Keratinocyte (primary cell): Measurements from ENCODE around the gene MED12L. TPM values are rescaled to one million over a fixed set of nuclear protein-coding genes. Genes with fewer than 3 reads are reported as not detected.
A peak's percentile ranks its signal among the peaks of the same experiment; 100 is the strongest.
"Not testable (repeated sequence)": the region's sequence is repeated elsewhere in the genome, so short reads cannot be mapped to it uniquely, and the experiment has no call there.

Experiments
- DNase-seq: peaks from one replicate; pipeline ENCODE4 v3.0.0-alpha.2; 2011; ENCODE audit warnings: low read depth, missing footprints, low spot score
- FAIRE-seq: peaks from 2 replicates; lab custom pipeline; 2011; peaks lifted over from hg19 to GRCh38; lab: Jason Lieb, UNC
- H2AFZ ChIP-seq: 2 replicates; pipeline ENCODE4 v1.6.0; 2012; ENCODE audit warnings: low read length, control low read depth, inconsistent platforms; ENCODE audit not compliant: control insufficient read depth
- H3K27ac ChIP-seq: 2 replicates; pipeline ENCODE4 v1.5.1; 2011; ENCODE audit warnings: low read length; ENCODE audit not compliant: control insufficient read depth, insufficient read depth
- H3K27me3 ChIP-seq: 3 replicates; pipeline ENCODE4 v1.6.0; 2011; ENCODE audit warnings: low read length; ENCODE audit not compliant: control insufficient read depth, insufficient read depth; ENCODE audit errors: extremely low read depth
- H3K36me3 ChIP-seq, 2 experiments: 2 replicates in 1 of 2; 3 replicates in 1 of 2; pipeline ENCODE4 v1.5.1; 2011; ENCODE audit warnings: low read length in 2 of 2, mild to moderate bottlenecking in 1 of 2; ENCODE audit not compliant: control insufficient read depth in 2 of 2, insufficient read depth in 2 of 2; ENCODE audit errors: extremely low read depth in 1 of 2
- H3K4me1 ChIP-seq: 3 replicates; pipeline ENCODE4 v1.5.1; 2011; ENCODE audit warnings: low read length; ENCODE audit not compliant: control insufficient read depth, insufficient read depth; ENCODE audit errors: extremely low read depth
- H3K4me2 ChIP-seq: 3 replicates; pipeline ENCODE4 v1.6.0; 2011; ENCODE audit warnings: low read depth, low read length; ENCODE audit not compliant: control insufficient read depth, insufficient read depth; ENCODE audit errors: extremely low read depth
- H3K4me3 ChIP-seq, 3 experiments: fragments of 200-600 bp in 1 of 3; sonication (generic) in 1 of 3; 2 replicates in 2 of 3; 3 replicates in 1 of 3; pipeline ENCODE4 v1.5.1; 2011 to 2016; ENCODE audit warnings: low read length in 3 of 3, mild to moderate bottlenecking in 3 of 3, control low read depth in 2 of 3, inconsistent platforms in 1 of 3, low read depth in 1 of 3, mixed read lengths in 1 of 3, mixed run types in 1 of 3, moderate library complexity in 1 of 3; ENCODE audit not compliant: control insufficient read depth in 2 of 3, insufficient read depth in 2 of 3; ENCODE audit errors: extremely low read depth in 1 of 3
- H3K79me2 ChIP-seq: 2 replicates; pipeline ENCODE4 v1.6.0; 2012; ENCODE audit warnings: low read length; ENCODE audit not compliant: control insufficient read depth, insufficient read depth
- H3K9ac ChIP-seq: 3 replicates; pipeline ENCODE4 v1.6.0; 2011; ENCODE audit warnings: low read length; ENCODE audit not compliant: control insufficient read depth, insufficient read depth; ENCODE audit errors: extremely low read depth
- H3K9me1 ChIP-seq: 3 replicates; pipeline ENCODE4 v1.6.0; 2011; ENCODE audit warnings: low read length; ENCODE audit not compliant: control insufficient read depth, insufficient read depth; ENCODE audit errors: extremely low read depth
- H3K9me3 ChIP-seq: 2 replicates; pipeline ENCODE4 v1.5.1; 2012; ENCODE audit warnings: low read depth, low read length; ENCODE audit not compliant: control insufficient read depth
- H4K20me1 ChIP-seq: 3 replicates; pipeline ENCODE4 v1.6.0; 2011; ENCODE audit warnings: low read length; ENCODE audit not compliant: control insufficient read depth, insufficient read depth; ENCODE audit errors: extremely low read depth
- EZH2 ChIP-seq: IDR thresholded peaks from one replicate; pipeline ENCODE4 v1.6.1; 2012; ENCODE audit warnings: inconsistent platforms, mild to moderate bottlenecking, low read length, moderate library complexity
- dilution Hi-C: fragments of 300-500 bp; cut with MboI; formaldehyde crosslinking; loops from one replicate; pipeline ENCODE4 v1.7.0; 2020; ENCODE audit warnings: low sequenced_read_pairs; ENCODE audit not compliant: extremely low pct_ligation_motif_present
- polyA plus RNA-seq, 5 experiments: library from polyadenylated mRNA; depleted of rRNA in 3 of 5; stranded (reverse) in 3 of 5; stranded (forward) in 1 of 5; unstranded in 1 of 5; fragments of >200 nt; gene quantifications; 1 replicate in 1 of 5; 2 replicates in 3 of 5; 3 replicates in 1 of 5; pipeline versions ENCODE4 v1.2.1 to v1.2.3, GENCODE V29; 2011 to 2012; ENCODE audit warnings: missing spikeins in 2 of 5, low read depth in 1 of 5, low replicate concordance in 1 of 5
- TF ChIP-seq, protein P1 (sequence below), 3 experiments: IDR thresholded peaks in 1 of 3; conservative IDR thresholded peaks in 1 of 3; optimal IDR thresholded peaks in 1 of 3; 2 replicates in 2 of 3; 3 replicates in 1 of 3; pipeline versions ENCODE3 to v1.5.1; 2011; ENCODE audit warnings: low read length in 3 of 3, mild to moderate bottlenecking in 3 of 3, moderate library complexity in 2 of 3, control low read depth in 1 of 3, inconsistent platforms in 1 of 3; ENCODE audit not compliant: insufficient read depth in 2 of 3; ENCODE audit errors: extremely low read depth in 1 of 3

The MED12L gene
- polyA plus RNA-seq, 1 donor (not counting 4 experiments of a cell fraction or from before 2014, with no cell fraction given): 0.04 TPM

DNA sequence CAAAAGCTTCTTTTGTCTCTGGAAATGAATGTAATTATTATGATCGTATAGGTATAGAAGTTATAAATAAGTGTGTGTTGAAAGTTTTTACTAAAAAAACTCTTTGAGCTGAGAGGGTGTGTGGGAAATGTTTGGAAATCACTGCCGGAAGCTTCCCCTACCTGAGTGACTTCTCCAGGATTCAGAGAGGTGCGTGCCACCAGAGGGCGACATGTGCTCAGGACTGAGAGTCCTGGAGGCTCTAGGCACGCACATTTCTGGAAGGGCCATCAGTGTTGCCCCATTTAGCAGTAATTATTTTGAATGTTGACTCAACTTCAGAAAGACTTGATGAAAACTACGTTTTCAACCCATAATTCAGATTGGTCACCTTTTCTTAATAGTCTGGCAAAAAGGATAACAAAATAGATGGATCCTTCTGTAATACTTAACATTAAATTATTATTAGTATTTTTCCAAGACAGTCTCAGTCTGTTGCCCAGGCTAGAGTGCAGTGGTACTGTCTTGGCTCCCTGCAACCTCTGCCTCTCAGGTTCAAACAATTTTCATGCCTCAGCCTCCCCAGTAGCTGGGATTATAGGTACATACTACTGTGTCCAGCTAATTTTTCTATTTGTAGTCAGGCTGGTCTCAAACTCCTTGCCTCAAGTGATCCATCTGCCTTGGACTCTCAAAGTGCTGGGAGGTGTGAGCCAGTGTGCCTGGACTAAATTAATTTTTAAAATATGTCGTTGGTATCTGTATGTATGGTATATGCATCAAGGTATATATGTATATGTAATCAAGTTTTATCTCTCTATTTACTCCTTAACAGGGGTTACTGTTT is 83.0 kb downstream of the MED12L start:
- no peaks in the 10 kb centered on the region for H3K36me3 ChIP-seq
- no peak overlapping the region for H2AFZ ChIP-seq
- H3K9me3 ChIP-seq: no peaks in the 10 kb centered on the region
- H3K4me2 ChIP-seq: no peak overlapping the region
- no peak overlapping the region for H3K27ac ChIP-seq
- no peaks in the 10 kb centered on the region for H4K20me1 ChIP-seq
- H3K4me1 ChIP-seq: no peaks in the 10 kb centered on the region
- no peaks in the 10 kb centered on the region for H3K79me2 ChIP-seq
- H3K9ac ChIP-seq: no peak overlapping the region
- H3K9me1 ChIP-seq: no peaks in the 10 kb centered on the region
- H3K4me3 ChIP-seq: no peak overlapping the region
- TF ChIP-seq EZH2: no peak
- TF ChIP-seq, protein P1, sequence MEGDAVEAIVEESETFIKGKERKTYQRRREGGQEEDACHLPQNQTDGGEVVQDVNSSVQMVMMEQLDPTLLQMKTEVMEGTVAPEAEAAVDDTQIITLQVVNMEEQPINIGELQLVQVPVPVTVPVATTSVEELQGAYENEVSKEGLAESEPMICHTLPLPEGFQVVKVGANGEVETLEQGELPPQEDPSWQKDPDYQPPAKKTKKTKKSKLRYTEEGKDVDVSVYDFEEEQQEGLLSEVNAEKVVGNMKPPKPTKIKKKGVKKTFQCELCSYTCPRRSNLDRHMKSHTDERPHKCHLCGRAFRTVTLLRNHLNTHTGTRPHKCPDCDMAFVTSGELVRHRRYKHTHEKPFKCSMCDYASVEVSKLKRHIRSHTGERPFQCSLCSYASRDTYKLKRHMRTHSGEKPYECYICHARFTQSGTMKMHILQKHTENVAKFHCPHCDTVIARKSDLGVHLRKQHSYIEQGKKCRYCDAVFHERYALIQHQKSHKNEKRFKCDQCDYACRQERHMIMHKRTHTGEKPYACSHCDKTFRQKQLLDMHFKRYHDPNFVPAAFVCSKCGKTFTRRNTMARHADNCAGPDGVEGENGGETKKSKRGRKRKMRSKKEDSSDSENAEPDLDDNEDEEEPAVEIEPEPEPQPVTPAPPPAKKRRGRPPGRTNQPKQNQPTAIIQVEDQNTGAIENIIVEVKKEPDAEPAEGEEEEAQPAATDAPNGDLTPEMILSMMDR (optimal IDR thresholded peaks at IDR 0.05 in 1 of 3, IDR thresholded peaks at IDR 0.05 in 1 of 3, conservative IDR thresholded peaks at IDR 0.05 in 1 of 3; ENCODE audit: extremely low read depth in 1 of 3, insufficient read depth in 2 of 3, low read length in 3 of 3): peak; percentile 82 to 94 (median 83)
- peak; percentile 49 for FAIRE-seq
- dilution Hi-C loops: no loop called here
- no peaks in the 10 kb centered on the region for H3K27me3 ChIP-seq
- no peak for DNase-seq

DNA sequence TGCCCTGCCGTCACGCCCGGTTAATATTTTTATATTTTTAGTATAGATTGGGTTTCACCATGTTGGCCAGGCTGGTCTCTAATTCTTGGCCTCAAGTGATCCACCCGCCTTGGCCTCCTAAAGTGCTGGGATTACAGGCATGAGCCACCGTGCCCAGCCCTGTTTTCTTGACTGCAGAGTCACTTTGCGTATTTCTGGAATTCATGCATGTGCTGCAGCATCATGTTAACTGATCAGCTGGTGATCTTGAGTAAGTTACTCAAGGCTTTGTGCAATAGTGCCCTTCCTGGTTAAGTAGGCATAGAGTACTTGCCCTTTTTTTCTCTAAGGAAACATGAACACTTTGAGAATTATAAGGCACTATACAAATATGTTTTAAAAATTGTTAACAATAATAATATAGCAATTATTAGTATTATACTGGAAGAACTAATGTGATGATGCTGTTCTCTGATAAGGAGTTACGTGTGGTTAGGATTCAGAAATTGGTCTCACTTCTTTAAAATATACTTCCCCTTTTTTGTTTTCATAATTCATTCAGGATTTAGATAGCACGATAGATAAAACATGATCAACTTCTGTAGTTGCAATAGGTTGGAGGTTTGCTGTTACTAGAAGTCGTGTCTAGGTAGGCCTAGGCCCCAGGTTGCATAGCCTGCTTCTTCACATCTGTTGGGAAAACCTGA is 83.9 kb downstream of the MED12L start:
- H3K27me3 ChIP-seq: no peaks in the 10 kb centered on the region
- no peak overlapping the region for H3K4me3 ChIP-seq
- dilution Hi-C loops: no loop called here
- no peaks in the 10 kb centered on the region for H3K9me3 ChIP-seq
- DNase-seq: no peak
- H3K9me1 ChIP-seq: no peaks in the 10 kb centered on the region
- FAIRE-seq: no peak
- no peak overlapping the region for H3K4me2 ChIP-seq
- H3K9ac ChIP-seq: no peak overlapping the region
- H3K36me3 ChIP-seq: no peaks in the 10 kb centered on the region
- no peaks in the 10 kb centered on the region for H3K4me1 ChIP-seq
- no peaks in the 10 kb centered on the region for H4K20me1 ChIP-seq
- H3K79me2 ChIP-seq: no peaks in the 10 kb centered on the region
- TF ChIP-seq, protein P1 (optimal IDR thresholded peaks at IDR 0.05 in 1 of 3, IDR thresholded peaks at IDR 0.05 in 1 of 3, conservative IDR thresholded peaks at IDR 0.05 in 1 of 3; ENCODE audit: extremely low read depth in 1 of 3, insufficient read depth in 2 of 3, low read length in 3 of 3): no peak
- no peak for TF ChIP-seq EZH2
- no peak overlapping the region for H2AFZ ChIP-seq
- H3K27ac ChIP-seq: no peak overlapping the region

DNA sequence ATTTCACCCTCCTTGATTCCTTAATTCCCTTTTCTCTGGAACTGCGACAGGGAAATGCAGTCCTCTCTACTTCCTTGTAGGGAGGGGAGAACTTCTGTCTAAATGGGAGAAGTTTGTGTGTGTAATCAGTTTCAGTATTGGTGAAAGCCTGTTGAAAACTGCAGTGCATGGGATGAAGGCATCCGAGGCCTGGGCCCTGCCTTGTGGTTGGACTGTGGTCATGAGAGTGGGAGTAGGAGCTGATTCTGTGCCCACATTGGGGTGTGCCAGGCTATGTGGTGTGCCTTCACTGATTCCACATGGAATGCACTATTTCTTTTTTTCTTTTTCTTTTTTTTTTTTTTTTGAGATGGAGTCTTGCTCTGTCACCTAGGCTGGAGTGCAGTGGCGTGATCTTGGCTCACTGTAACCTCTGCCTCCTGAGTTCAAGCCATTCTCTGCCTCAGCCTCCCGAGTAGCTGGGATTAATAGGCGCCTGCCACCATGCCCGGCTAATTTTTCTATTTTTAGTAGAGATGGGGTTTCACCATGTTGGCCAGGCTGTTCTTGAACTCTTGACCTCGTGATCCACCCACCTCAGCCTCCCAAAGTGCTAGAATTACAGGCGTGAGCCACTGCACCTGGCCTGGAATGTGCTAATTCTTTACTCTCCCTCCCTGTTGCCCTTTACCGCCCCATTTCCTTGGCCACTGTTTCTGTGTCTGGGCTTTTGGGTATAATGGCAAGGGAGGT is 84.7 kb downstream of the MED12L start:
- DNase-seq, dilution Hi-C loops, FAIRE-seq: not testable (repeated sequence)

More for the DNA sequence above, 84.7 kb downstream of the MED12L start:
- not testable (repeated sequence) for H3K27ac ChIP-seq, H3K36me3 ChIP-seq, H3K4me2 ChIP-seq, H2AFZ ChIP-seq, H3K9me1 ChIP-seq, H3K9ac ChIP-seq, H3K9me3 ChIP-seq, H3K4me3 ChIP-seq, H4K20me1 ChIP-seq, H3K27me3 ChIP-seq, H3K4me1 ChIP-seq, H3K79me2 ChIP-seq
